Right atrium auricular region (tissue), 2 donors: ENCODE results near the gene GET4. TPM values are rescaled to one million over a fixed set of nuclear protein-coding genes. Genes with fewer than 3 reads are reported as not detected.

Experiments
- DNase-seq: peaks from one replicate; pipeline ENCODE4 v3.0.0-alpha.2; 2019; ENCODE audit warnings: low spot score
- H3K27ac ChIP-seq, 2 donors: fragments of 200-600 bp; sonication (generic); 1 replicate in 1 of 2; 2 replicates in 1 of 2; pipeline ENCODE4 v1.5.1; 2016 to 2019
- H3K27me3 ChIP-seq, 2 donors: fragments of 200-600 bp; sonication (generic); one replicate each; pipeline versions ENCODE4 v1.5.1 to v1.6.0; 2017 to 2019
- H3K36me3 ChIP-seq: fragments of 200-600 bp; sonication (generic); one replicate; pipeline ENCODE4 v1.5.1; 2016
- H3K4me1 ChIP-seq, 2 donors: fragments of 200-600 bp; sonication (generic); one replicate each; pipeline versions ENCODE4 v1.5.1 to v1.6.0; 2017 to 2019
- H3K4me3 ChIP-seq, 2 donors: fragments of 200-600 bp; sonication (generic); 1 replicate in 1 of 2; 2 replicates in 1 of 2; pipeline ENCODE4 v1.5.1; 2017 to 2019; ENCODE audit warnings: mild to moderate bottlenecking in 1 of 2, moderate library complexity in 1 of 2
- H3K9me3 ChIP-seq, 2 donors: fragments of 200-600 bp; sonication (generic); one replicate each; pipeline ENCODE4 v1.5.1; 2019
- total RNA-seq, 2 donors: library from RNA; depleted of rRNA; stranded (reverse); fragments of >200 nt; gene quantifications; one replicate each; pipeline ENCODE4 v1.1.0, GENCODE V29; 2016
- TF ChIP-seq, protein P1 (sequence below), 2 donors: fragments of 200-600 bp; sonication (generic); IDR thresholded peaks; one replicate each; pipeline ENCODE4 v1.5.1; 2019; ENCODE audit warnings: antibody characterized with exemption in 2 of 2

The GET4 gene
- total RNA-seq, 2 donors from 2014 or later: 16.1 to 19.7 TPM

DNA sequence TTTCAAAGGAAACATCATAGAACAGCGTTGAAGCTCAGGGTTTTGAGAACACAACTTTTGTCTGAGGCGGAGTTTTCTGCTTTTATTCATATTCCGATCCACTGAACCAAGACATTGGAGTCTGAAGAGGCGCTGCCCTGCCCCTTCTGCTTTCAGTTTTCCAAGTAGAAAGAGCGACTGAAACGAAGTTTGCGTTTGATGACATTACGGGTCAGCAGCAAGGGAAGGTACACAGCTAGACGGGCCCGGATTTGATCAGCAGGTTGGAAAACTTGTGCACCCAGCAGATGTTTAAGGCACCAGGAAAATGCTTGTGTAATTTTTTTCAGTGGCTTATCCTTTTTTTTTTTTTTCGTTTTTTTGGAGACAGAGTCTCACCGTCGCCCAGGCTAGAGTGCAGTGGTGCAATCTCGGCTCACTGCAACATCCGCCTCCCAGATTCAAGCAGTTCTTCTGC is 43.4 kb upstream of the GET4 start:
- Histone ChIP-seq H3K9me3 (no peaks in the 10 kb centered on the region), H3K27ac (peak overlapping the region; percentile 88 to 98), H3K36me3 (no peaks in the 10 kb centered on the region), H3K4me3 (no peak overlapping the region), H3K27me3 (no peaks in the 10 kb centered on the region), H3K4me1 (peaks cover 0 to 90% of the 10 kb centered on the region in 2 donors)
- no peak for DNase-seq
- TF ChIP-seq, protein P1, sequence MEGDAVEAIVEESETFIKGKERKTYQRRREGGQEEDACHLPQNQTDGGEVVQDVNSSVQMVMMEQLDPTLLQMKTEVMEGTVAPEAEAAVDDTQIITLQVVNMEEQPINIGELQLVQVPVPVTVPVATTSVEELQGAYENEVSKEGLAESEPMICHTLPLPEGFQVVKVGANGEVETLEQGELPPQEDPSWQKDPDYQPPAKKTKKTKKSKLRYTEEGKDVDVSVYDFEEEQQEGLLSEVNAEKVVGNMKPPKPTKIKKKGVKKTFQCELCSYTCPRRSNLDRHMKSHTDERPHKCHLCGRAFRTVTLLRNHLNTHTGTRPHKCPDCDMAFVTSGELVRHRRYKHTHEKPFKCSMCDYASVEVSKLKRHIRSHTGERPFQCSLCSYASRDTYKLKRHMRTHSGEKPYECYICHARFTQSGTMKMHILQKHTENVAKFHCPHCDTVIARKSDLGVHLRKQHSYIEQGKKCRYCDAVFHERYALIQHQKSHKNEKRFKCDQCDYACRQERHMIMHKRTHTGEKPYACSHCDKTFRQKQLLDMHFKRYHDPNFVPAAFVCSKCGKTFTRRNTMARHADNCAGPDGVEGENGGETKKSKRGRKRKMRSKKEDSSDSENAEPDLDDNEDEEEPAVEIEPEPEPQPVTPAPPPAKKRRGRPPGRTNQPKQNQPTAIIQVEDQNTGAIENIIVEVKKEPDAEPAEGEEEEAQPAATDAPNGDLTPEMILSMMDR (IDR thresholded peaks at IDR 0.05): no peak

DNA sequence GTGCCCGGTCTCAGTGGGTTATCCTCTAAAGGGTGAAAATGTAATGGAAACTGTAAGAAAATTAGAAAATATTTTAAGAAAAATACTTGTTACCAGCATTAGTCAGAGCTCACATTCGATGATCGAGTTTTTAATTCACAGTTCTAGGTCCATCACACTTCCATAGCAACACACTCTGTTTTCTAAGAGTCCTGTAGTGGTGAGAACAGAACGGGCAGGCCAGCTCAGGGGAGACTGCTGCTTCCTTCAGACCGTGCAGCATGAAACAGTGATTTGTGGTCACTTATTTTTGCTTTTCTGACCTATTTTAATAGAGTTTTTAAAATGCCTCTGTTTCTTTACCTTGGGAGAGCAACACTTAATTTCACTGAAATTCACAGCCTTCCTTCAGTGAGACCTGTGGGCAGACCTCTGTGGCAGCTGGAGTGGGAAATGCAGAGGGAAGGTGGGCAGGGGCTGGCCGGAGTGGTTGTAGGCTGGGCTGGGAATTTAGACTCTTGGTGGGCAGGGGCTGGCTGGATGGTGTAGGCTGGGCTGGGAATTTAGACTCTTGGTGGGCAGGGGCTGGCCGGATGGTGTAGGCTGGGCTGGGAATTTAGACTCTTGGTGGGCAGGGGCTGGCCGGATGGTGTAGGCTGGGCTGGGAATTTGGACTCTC is 42.6 kb upstream of the GET4 start:
- DNase-seq: no peak
- TF ChIP-seq, protein P1 (IDR thresholded peaks at IDR 0.05): no peak
- no peaks in the 10 kb centered on the region for H3K27me3 ChIP-seq
- peaks cover 0 to 94% of the 10 kb centered on the region in 2 donors for H3K4me1 ChIP-seq
- H3K9me3 ChIP-seq: no peaks in the 10 kb centered on the region
- H3K27ac ChIP-seq: peak overlapping the region; percentile 88 to 98
- H3K36me3 ChIP-seq: no peaks in the 10 kb centered on the region
- no peak overlapping the region for H3K4me3 ChIP-seq

DNA sequence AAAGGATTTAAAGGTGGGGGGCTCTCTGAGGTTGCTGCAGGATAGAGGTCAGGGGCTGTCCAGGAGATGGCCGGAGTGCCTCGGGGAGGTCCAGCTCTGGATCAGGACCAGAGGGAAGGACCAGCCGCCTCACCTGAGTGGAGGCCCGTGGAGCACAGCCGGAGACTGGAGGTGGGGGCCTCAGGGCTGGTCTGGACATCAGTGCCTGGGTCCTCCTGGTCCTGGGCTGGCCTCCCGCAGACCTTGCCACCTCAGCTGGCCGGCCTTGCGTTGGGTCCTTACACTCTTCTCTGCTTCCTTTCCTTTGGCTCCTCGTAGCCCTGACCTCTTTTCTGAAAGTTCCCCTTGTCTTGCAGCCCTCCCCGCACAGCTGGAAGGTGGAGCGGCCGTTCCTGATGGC is 42.1 kb upstream of the GET4 start:
- Histone ChIP-seq H3K4me1 (peaks cover 0 to 93% of the 10 kb centered on the region in 2 donors), H3K9me3 (no peaks in the 10 kb centered on the region), H3K27ac (peak overlapping the region; percentile 88 to 98), H3K36me3 (peaks cover 5% of the 10 kb centered on the region), H3K27me3 (no peaks in the 10 kb centered on the region), H3K4me3 (no peak overlapping the region)
- no peak for DNase-seq
- TF ChIP-seq, protein P1 (IDR thresholded peaks at IDR 0.05): no peak

DNA sequence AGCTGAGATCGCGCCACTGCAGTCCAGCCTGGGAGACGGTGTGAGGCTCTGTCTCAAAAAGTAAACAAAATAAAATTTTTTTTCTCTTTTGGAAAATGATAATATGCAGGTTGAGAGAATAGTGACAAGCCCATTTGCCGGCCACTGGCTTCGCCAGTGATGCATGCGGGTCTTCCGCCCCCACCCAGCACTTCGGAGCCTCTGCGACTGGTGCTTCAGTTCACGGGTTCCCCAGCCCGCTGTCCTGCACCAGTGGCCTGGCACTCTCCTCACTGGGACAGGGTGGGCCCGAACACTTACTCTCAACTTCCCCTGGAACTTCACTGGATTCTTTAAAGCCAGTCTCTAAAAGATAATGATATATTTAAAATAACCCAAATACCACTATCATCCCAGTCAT is 41.3 kb upstream of the GET4 start:
- Histone ChIP-seq H3K36me3 (peaks cover 9% of the 10 kb centered on the region), H3K9me3 (no peaks in the 10 kb centered on the region), H3K4me3 (no peak overlapping the region), H3K27ac (peak overlapping the region in 1 of 2 donors; percentile 88), H3K4me1 (peaks cover 0 to 85% of the 10 kb centered on the region in 2 donors), H3K27me3 (no peaks in the 10 kb centered on the region)
- DNase-seq: no peak
- TF ChIP-seq, protein P1 (IDR thresholded peaks at IDR 0.05): no peak

DNA sequence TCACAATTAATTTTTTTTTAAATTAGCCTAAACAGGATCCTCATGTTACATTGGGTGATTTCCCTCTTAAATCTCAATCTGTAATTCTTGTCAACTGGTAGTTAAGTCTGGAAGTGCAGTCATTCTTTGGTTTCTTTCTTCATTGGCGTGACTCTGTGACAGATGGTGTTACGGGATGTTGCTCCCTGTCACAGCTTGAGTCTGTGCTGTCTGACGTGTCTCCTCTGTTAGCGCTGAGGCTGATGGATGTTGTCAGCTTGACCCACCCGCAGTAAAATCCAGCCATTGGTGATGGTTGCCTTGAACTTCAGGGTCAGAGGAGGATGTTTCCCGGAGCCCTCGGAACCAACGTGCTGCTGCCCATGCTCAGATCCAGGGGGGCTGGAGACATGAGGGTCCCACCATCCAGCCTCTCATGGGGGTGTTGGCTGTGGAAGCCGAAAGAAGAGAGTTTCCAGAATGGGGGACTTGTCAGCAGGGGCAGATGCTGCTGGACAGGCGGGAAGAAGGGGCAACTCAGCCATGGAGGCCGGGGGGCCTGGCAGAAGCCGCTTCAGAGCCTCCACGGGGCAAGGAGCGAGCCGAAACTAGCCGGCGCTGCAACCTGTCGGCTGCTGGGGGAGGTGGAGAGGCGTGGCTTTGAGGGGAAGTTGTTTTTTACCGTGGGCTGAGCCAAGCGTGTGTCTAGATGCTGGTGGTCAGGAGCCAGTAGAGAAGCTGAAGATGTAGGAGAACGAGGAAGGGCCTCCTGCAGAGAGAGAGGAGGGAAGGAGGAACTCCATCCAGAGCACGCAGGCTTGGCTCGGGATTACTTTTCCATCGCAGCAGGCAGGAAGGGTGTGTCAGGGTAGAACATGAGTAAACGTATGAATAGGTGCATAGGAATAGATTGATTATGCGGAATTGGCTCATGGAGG is 40.6 kb upstream of the GET4 start:
- DNase-seq: no peak
- Histone ChIP-seq H3K4me3 (no peak overlapping the region), H3K36me3 (peaks cover 13% of the 10 kb centered on the region)

More for the DNA sequence above, 40.6 kb upstream of the GET4 start:
- TF ChIP-seq, protein P1 (IDR thresholded peaks at IDR 0.05): no peak
- Histone ChIP-seq H3K9me3 (no peaks in the 10 kb centered on the region), H3K27ac (peak overlapping the region; percentile 82 to 88), H3K27me3 (no peaks in the 10 kb centered on the region), H3K4me1 (peaks cover 0 to 78% of the 10 kb centered on the region in 2 donors)
